Naive B cell (primary cell): Measurements from ENCODE around the gene CYFIP1. TPM values are rescaled to one million over a fixed set of nuclear protein-coding genes. Genes with fewer than 3 reads are reported as not detected.

ENCODE experiments used
- ATAC-seq, 2 donors: fragments of 150-1000 bp; cut with Tn5 transposase; 2 replicates each; pipeline ENCODE4 v1.10.0; 2021; ENCODE audit warnings: low read depth in 2 of 2, mild to moderate bottlenecking in 2 of 2, moderate library complexity in 2 of 2
- DNase-seq: peaks from one replicate; pipeline ENCODE4 v3.0.0; 2022
- H3K27ac Mint-ChIP-seq, 6 donors: one replicate each; pipeline ENCODE4 v1.8.0; 2020 to 2022; ENCODE audit warnings: mild to moderate bottlenecking in 6 of 6, mixed read lengths in 6 of 6, moderate library complexity in 5 of 6, inconsistent platforms in 2 of 6
- H3K27me3 Mint-ChIP-seq, 3 donors: one replicate each; pipeline ENCODE4 v1.8.0; 2021 to 2022; ENCODE audit warnings: mixed read lengths in 3 of 3, mild to moderate bottlenecking in 1 of 3
- H3K36me3 Mint-ChIP-seq, 2 donors: one replicate each; pipeline ENCODE4 v1.8.0; 2020 to 2022; ENCODE audit warnings: mixed read lengths in 2 of 2, inconsistent platforms in 1 of 2, mild to moderate bottlenecking in 1 of 2
- H3K4me1 Mint-ChIP-seq, 3 donors: one replicate each; pipeline ENCODE4 v1.8.0; 2020 to 2022; ENCODE audit warnings: mixed read lengths in 3 of 3, inconsistent platforms in 1 of 3, mild to moderate bottlenecking in 1 of 3, moderate library complexity in 1 of 3
- H3K4me3 Mint-ChIP-seq, 8 donors: one replicate each; pipeline ENCODE4 v1.8.0; 2020 to 2022; ENCODE audit warnings: mild to moderate bottlenecking in 8 of 8, mixed read lengths in 8 of 8, moderate library complexity in 8 of 8, inconsistent platforms in 2 of 8
- H3K9me3 Mint-ChIP-seq, 7 donors: one replicate each; pipeline ENCODE4 v1.8.0; 2020 to 2022; ENCODE audit warnings: mixed read lengths in 7 of 7, mild to moderate bottlenecking in 5 of 7, inconsistent platforms in 2 of 7, moderate library complexity in 1 of 7
- polyA plus RNA-seq, 6 donors: library from polyadenylated mRNA; unstranded; fragments of 300-500 nt; fragmentation: Illumina TruSeq; gene quantifications; one replicate each; pipeline ENCODE4 v1.2.3, GENCODE V29; 2021; ENCODE audit warnings: low read depth in 6 of 6

CYFIP1 gene
- polyA plus RNA-seq, 6 donors from 2014 or later, result 0.56 to 2.1 (median 0.86) TPM; not detected in 1

- Mint-ChIP-seq H3K9me3 (no peaks in the 10 kb centered on the region), H3K4me3 (no peak overlapping the region), H3K27ac (peak overlapping the region in 1 of 6 donors; percentile 78), H3K4me1 (no peaks in the 10 kb centered on the region), H3K36me3 (no peaks in the 10 kb centered on the region), H3K27me3 (no peaks in the 10 kb centered on the region)
- DNase-seq (no peak), ATAC-seq (no peak)
Measured at GRCh38 chr15:22916606-22917350, 63.4 kb downstream of the CYFIP1 start.

GRCh38 chr15:22915866-22916515, 64.2 kb downstream of the CYFIP1 start:
- Mint-ChIP-seq H3K36me3 (no peaks in the 10 kb centered on the region), H3K4me3 (no peak overlapping the region)
- no peak for ATAC-seq

GRCh38 chr15:22913646-22914380, 66.4 kb downstream of the CYFIP1 start:
- DNase-seq (no peak), ATAC-seq (no peak)
- Mint-ChIP-seq H3K4me3 (no peak overlapping the region), H3K4me1 (no peaks in the 10 kb centered on the region), H3K36me3 (no peaks in the 10 kb centered on the region), H3K27me3 (no peaks in the 10 kb centered on the region), H3K27ac (peak overlapping the region in 1 of 6 donors; percentile 34), H3K9me3 (no peaks in the 10 kb centered on the region)

More at GRCh38 chr15:22915866-22916515, 64.2 kb downstream of the CYFIP1 start:
- Mint-ChIP-seq H3K4me1 (no peaks in the 10 kb centered on the region), H3K27ac (peak overlapping the region in 2 of 6 donors; percentile 63 to 72), H3K27me3 (no peaks in the 10 kb centered on the region), H3K9me3 (no peaks in the 10 kb centered on the region)
- DNase-seq, result no peak

- Mint-ChIP-seq H3K36me3 (no peaks in the 10 kb centered on the region), H3K4me3 (no peak overlapping the region), H3K27ac (peak overlapping the region in 1 of 6 donors; percentile 44), H3K27me3 (no peaks in the 10 kb centered on the region), H3K4me1 (no peaks in the 10 kb centered on the region), H3K9me3 (no peaks in the 10 kb centered on the region)
- no peak for ATAC-seq
- no peak for DNase-seq
Measured at GRCh38 chr15:22912256-22912655, 67.9 kb downstream of the CYFIP1 start.

- ATAC-seq (no peak), DNase-seq (no peak)
- H3K4me3 Mint-ChIP-seq, result no peak overlapping the region
- H3K36me3 Mint-ChIP-seq, result no peaks in the 10 kb centered on the region
- H3K27me3 Mint-ChIP-seq, result no peaks in the 10 kb centered on the region
- no peaks in the 10 kb centered on the region for H3K9me3 Mint-ChIP-seq
- H3K27ac Mint-ChIP-seq, result no peak overlapping the region
- no peaks in the 10 kb centered on the region for H3K4me1 Mint-ChIP-seq
Measured at GRCh38 chr15:22911306-22911705, 68.9 kb downstream of the CYFIP1 start.

GRCh38 chr15:22908830-22909229, 71.3 kb downstream of the CYFIP1 start:
- H3K27ac Mint-ChIP-seq, result no peak overlapping the region
- H3K36me3 Mint-ChIP-seq, result no peaks in the 10 kb centered on the region
- DNase-seq (no peak), ATAC-seq (no peak)
- H3K4me3 Mint-ChIP-seq, result no peak overlapping the region
- H3K27me3 Mint-ChIP-seq, result no peaks in the 10 kb centered on the region
- H3K4me1 Mint-ChIP-seq, result no peaks in the 10 kb centered on the region
- H3K9me3 Mint-ChIP-seq, result no peaks in the 10 kb centered on the region

- Mint-ChIP-seq H3K36me3 (no peaks in the 10 kb centered on the region), H3K9me3 (no peaks in the 10 kb centered on the region), H3K27ac (peak overlapping the region in 1 of 6 donors; percentile 89), H3K4me1 (peaks cover 4 to 9% (median 9%) of the 10 kb centered on the region in 3 donors), H3K4me3 (no peak overlapping the region), H3K27me3 (no peaks in the 10 kb centered on the region)
- ATAC-seq, result no peak
- DNase-seq, result no peak
Measured at GRCh38 chr15:22907161-22907950, 72.8 kb downstream of the CYFIP1 start.

GRCh38 chr15:22904736-22905135, 75.4 kb downstream of the CYFIP1 start:
- H3K4me3 Mint-ChIP-seq, result no peak overlapping the region
- H3K27me3 Mint-ChIP-seq, result no peaks in the 10 kb centered on the region
- DNase-seq, result no peak
- no peak overlapping the region for H3K27ac Mint-ChIP-seq
- H3K4me1 Mint-ChIP-seq, result peaks cover 4 to 9% (median 9%) of the 10 kb centered on the region in 3 donors
- no peak for ATAC-seq
- H3K36me3 Mint-ChIP-seq, result no peaks in the 10 kb centered on the region
- H3K9me3 Mint-ChIP-seq, result no peaks in the 10 kb centered on the region

- H3K36me3 Mint-ChIP-seq, result no peaks in the 10 kb centered on the region
- no peak for ATAC-seq
Measured at GRCh38 chr15:22903961-22904534, 76.1 kb downstream of the CYFIP1 start.

GRCh38 chr15:22903427-22903826, 76.7 kb downstream of the CYFIP1 start:
- ATAC-seq (no peak), DNase-seq (no peak)
- Mint-ChIP-seq H3K27me3 (no peaks in the 10 kb centered on the region), H3K27ac (no peak overlapping the region), H3K36me3 (no peaks in the 10 kb centered on the region), H3K9me3 (no peaks in the 10 kb centered on the region), H3K4me1 (peaks cover 4 to 9% (median 9%) of the 10 kb centered on the region in 3 donors), H3K4me3 (no peak overlapping the region)

More at GRCh38 chr15:22903961-22904534, 76.1 kb downstream of the CYFIP1 start:
- Mint-ChIP-seq H3K27ac (peak overlapping the region in 2 of 6 donors; percentile 59 to 76), H3K27me3 (no peaks in the 10 kb centered on the region), H3K4me3 (peak overlapping the region in 1 of 8 donors; percentile 48), H3K9me3 (no peaks in the 10 kb centered on the region), H3K4me1 (peaks cover 4 to 9% (median 9%) of the 10 kb centered on the region in 3 donors)
- no peak for DNase-seq

- DNase-seq (no peak), ATAC-seq (no peak)
- H3K4me1 Mint-ChIP-seq, result peaks cover 4 to 9% (median 9%) of the 10 kb centered on the region in 3 donors
- H3K27me3 Mint-ChIP-seq, result no peaks in the 10 kb centered on the region
- no peaks in the 10 kb centered on the region for H3K9me3 Mint-ChIP-seq
- H3K27ac Mint-ChIP-seq, result no peak overlapping the region
- no peak overlapping the region for H3K4me3 Mint-ChIP-seq
- no peaks in the 10 kb centered on the region for H3K36me3 Mint-ChIP-seq
Measured at GRCh38 chr15:22902981-22903380, 77.2 kb downstream of the CYFIP1 start.

- DNase-seq (no peak), ATAC-seq (no peak)
- Mint-ChIP-seq H3K27ac (no peak overlapping the region), H3K4me3 (no peak overlapping the region), H3K9me3 (no peaks in the 10 kb centered on the region), H3K27me3 (no peaks in the 10 kb centered on the region), H3K4me1 (peaks cover 4 to 9% (median 9%) of the 10 kb centered on the region in 3 donors), H3K36me3 (no peaks in the 10 kb centered on the region)
Measured at GRCh38 chr15:22902578-22902977, 77.6 kb downstream of the CYFIP1 start.

- Mint-ChIP-seq H3K9me3 (peaks cover 0 to 1% (median 0%) of the 10 kb centered on the region in 7 donors), H3K27me3 (no peaks in the 10 kb centered on the region), H3K27ac (no peak overlapping the region), H3K4me1 (peaks cover 4 to 9% (median 9%) of the 10 kb centered on the region in 3 donors), H3K36me3 (no peaks in the 10 kb centered on the region), H3K4me3 (no peak overlapping the region)
- DNase-seq (no peak), ATAC-seq (no peak)
Measured at GRCh38 chr15:22902046-22902445, 78.1 kb downstream of the CYFIP1 start.
